GM12865 (cell line): ENCODE results near the gene ELOVL3.
"Not testable (repeated sequence)": the region's sequence is repeated elsewhere in the genome, so short reads cannot be mapped to it uniquely, and the experiment has no call there.

Experiments used
- DNase-seq: peaks from one replicate; pipeline ENCODE4 v3.0.0; 2010; ENCODE audit warnings: low read depth
- H3K4me3 ChIP-seq: 2 replicates; pipeline ENCODE4 v1.5.1; 2011; ENCODE audit warnings: mild to moderate bottlenecking, low read depth, low read length, control low read depth
- CTCF ChIP-seq: IDR thresholded peaks from 2 replicates; pipeline ENCODE4 v1.5.1; 2011; ENCODE audit warnings: low read length, control low read depth, low read depth, inconsistent platforms; ENCODE audit not compliant: insufficient read depth; ENCODE audit errors: missing control alignments

The ELOVL3 gene

DNA sequence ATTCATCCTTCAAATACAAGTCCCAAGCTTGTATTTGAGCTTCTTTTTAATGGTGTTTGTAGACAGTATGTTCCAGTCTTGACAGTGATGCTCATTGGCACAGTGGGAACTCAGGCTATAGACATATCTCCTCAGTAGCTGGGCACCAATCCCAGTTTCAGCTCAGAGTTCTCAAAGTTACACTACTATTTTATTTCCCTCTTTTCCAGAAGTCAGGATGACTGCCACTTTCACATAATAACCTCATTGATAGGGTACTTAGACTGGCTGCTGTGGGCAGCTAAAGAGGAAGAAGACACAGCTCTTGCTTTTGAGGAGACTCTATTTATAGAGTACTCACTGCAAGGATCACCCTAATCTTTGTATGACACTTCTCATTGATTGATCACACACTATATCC is 21.6 kb downstream of the ELOVL3 start:
- TF ChIP-seq CTCF, result no peak
- DNase-seq, result no peak

GRCh38 chr10:102252508-102252907 is 26.4 kb downstream of the ELOVL3 start:
- not testable (repeated sequence) for DNase-seq

More for the DNA sequence above, 21.6 kb downstream of the ELOVL3 start:
- no peak overlapping the region for H3K4me3 ChIP-seq

GRCh38 chr10:102254426-102254825 is 28.3 kb downstream of the ELOVL3 start:
- no peak for TF ChIP-seq CTCF
- DNase-seq, result no peak
- H3K4me3 ChIP-seq, result no peak overlapping the region

More at GRCh38 chr10:102252508-102252907, 26.4 kb downstream of the ELOVL3 start:
- not testable (repeated sequence) for H3K4me3 ChIP-seq

GRCh38 chr10:102255404-102255803 is 29.3 kb downstream of the ELOVL3 start:
- TF ChIP-seq CTCF, result no peak
- DNase-seq, result no peak
- H3K4me3 ChIP-seq, result no peak overlapping the region

- no peak for TF ChIP-seq CTCF
- H3K4me3 ChIP-seq, result no peak overlapping the region
- no peak for DNase-seq
These were observed 35.1 kb downstream of the ELOVL3 start for GRCh38 chr10:102261196-102261595.

- no peak for TF ChIP-seq CTCF
- H3K4me3 ChIP-seq, result no peak overlapping the region
- DNase-seq, result no peak
These were observed 35.7 kb downstream of the ELOVL3 start for GRCh38 chr10:102261842-102262241.

DNA sequence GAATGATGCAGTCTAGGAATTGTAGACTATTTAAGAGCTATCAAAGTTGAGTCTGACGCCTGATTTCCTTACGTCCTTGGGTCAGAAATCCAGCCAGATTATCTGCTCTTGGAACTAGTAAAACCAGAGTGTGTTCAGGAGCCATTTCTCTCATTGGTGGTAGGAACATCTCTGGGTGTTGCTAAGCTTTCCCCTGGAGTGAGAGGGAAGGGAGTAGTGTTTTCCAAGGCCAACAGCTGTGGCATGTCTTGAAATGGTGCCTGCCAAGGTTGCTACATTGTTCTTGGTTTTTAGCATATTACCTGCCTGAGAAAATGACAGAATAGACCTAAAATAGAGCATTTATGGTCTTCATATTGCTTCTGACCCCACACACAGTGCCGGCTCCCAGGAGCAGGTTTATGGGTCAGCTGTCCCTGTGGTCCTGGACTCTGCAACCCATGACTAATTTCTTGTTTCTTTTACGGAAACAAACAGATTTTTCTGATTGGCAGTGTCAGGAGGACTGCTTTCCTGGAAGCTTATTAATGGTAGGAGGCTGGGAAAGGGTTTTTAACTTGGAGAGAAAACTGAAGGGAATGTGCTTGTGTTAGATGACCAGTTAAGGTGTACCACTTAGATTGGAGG is 36.8 kb downstream of the ELOVL3 start:
- no peak overlapping the region for H3K4me3 ChIP-seq
- TF ChIP-seq CTCF, result no peak
- no peak for DNase-seq
